ENCODE data around the gene GALNT7. TPM values are rescaled to one million over a fixed set of nuclear protein-coding genes. Genes with fewer than 3 reads are reported as not detected.

GALNT7 gene
- polyA plus RNA-seq, 1 of the 3 experiments (the other 2 are of a cell fraction) = 14.8 TPM

DNA sequence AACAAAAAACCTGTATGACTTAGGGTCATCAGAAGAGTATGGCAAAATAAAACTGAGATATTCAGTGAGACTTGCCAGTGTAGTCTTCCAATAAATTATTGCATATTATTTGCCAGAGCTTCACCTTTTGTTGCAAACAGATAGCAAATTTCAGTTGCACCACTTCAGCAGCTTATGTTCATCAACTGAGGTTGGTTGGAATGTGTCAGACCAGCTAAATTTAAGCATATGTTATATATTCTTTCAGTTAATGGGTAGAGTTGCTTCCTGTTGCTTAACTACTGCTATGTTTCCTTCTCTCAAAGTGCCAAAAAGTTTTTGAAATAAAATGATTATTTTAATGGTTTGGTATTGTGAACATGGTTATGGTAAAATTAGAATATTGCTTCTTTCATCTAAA lies 61.5 kb downstream of the GALNT7 start:
- H3K9me3 ChIP-seq = no peaks in the 10 kb centered on the region
- no peak overlapping the region for H3K4me2 ChIP-seq
- H3K9me2 ChIP-seq = no peaks in the 10 kb centered on the region
- no peaks in the 10 kb centered on the region for H4K20me1 ChIP-seq (ENCODE audit: insufficient read depth)
- DNase-seq = no peak
- H3K27ac ChIP-seq (ENCODE audit: low read depth in 2 of 2, low read length in 1 of 2) = no peak overlapping the region
- peaks cover 0 to 6% of the 10 kb centered on the region in 2 experiments; a peak in 2 of 4 replicates for H3K4me1 ChIP-seq (ENCODE audit: control insufficient read depth in 1 of 2, insufficient read depth in 2 of 2, low read depth in 1 of 2, low read length in 1 of 2)
- H3K9ac ChIP-seq = no peak overlapping the region
- H3K4me3 ChIP-seq (ENCODE audit: low read depth in 2 of 2, low read length in 1 of 2) = no peak overlapping the region
- peaks cover 7% of the 10 kb centered on the region; the same call in 1 of the 2 replicates for H3K79me2 ChIP-seq (ENCODE audit: insufficient read depth)
- H3F3A ChIP-seq (replicated peaks; ENCODE audit: insufficient read depth) = no peaks in the 10 kb centered on the region
- H2AFZ ChIP-seq (ENCODE audit: low read depth) = no peak overlapping the region
- ChIA-PET POLR2A (no interaction called here), CTCF (interaction anchor here (1.4 kb wide), 1 partner anchor 28 kb away, joined by 3 read pairs; no protein-coding TSS in a partner anchor)
- TF ChIP-seq YY1 (IDR thresholded peaks at IDR 0.05; ENCODE audit: low read depth) (no peak), ELF1 (IDR thresholded peaks at IDR 0.05) (no peak), GABPA (IDR thresholded peaks at IDR 0.05; ENCODE audit: low read depth) (no peak), MXI1 (IDR thresholded peaks at IDR 0.05; ENCODE audit: low read depth, low read length) (no peak), RCOR1 (IDR thresholded peaks at IDR 0.05; ENCODE audit: low read length) (no peak), CHD2 (IDR thresholded peaks at IDR 0.05; ENCODE audit: low read length, partially characterized antibody) (no peak), ZBTB33 (IDR thresholded peaks at IDR 0.05; ENCODE audit: borderline replicate concordance, low read depth) (no peak), FOSL2 (IDR thresholded peaks at IDR 0.05; ENCODE audit: borderline replicate concordance, low read depth) (no peak), JUND (IDR thresholded peaks at IDR 0.05) (no peak)
- no peaks in the 10 kb centered on the region for H3K36me3 ChIP-seq (replicated peaks in 1 of 2; ENCODE audit: control insufficient read depth in 1 of 2, insufficient read depth in 2 of 2, low read length in 1 of 2)
- no peaks in the 10 kb centered on the region for H3K27me3 ChIP-seq (ENCODE audit: insufficient read depth)

GRCh38 chr4:173231916-173232315 lies 63.3 kb downstream of the GALNT7 start:
- no peak for DNase-seq
- Histone ChIP-seq H3K79me2 (ENCODE audit: insufficient read depth) (peaks cover 9% of the 10 kb centered on the region; the same call in 1 of the 2 replicates), H2AFZ (ENCODE audit: low read depth) (no peak overlapping the region), H4K20me1 (ENCODE audit: insufficient read depth) (no peaks in the 10 kb centered on the region), H3K4me1 (ENCODE audit: control insufficient read depth in 1 of 2, insufficient read depth in 2 of 2, low read depth in 1 of 2, low read length in 1 of 2) (peaks cover 0 to 10% of the 10 kb centered on the region in 2 experiments; a peak in 3 of 4 replicates), H3F3A (replicated peaks; ENCODE audit: insufficient read depth) (no peaks in the 10 kb centered on the region), H3K27ac (ENCODE audit: low read depth in 2 of 2, low read length in 1 of 2) (no peak overlapping the region), H3K27me3 (ENCODE audit: insufficient read depth) (no peaks in the 10 kb centered on the region), H3K36me3 (replicated peaks in 1 of 2; ENCODE audit: control insufficient read depth in 1 of 2, insufficient read depth in 2 of 2, low read length in 1 of 2) (no peaks in the 10 kb centered on the region), H3K4me3 (ENCODE audit: low read depth in 2 of 2, low read length in 1 of 2) (no peak overlapping the region), H3K9me2 (no peaks in the 10 kb centered on the region), H3K9ac (no peak overlapping the region), H3K4me2 (no peak overlapping the region), H3K9me3 (no peaks in the 10 kb centered on the region)
- CTCF ChIA-PET = interaction anchor here (3.2 kb wide), 1 partner anchor 25 kb away, joined by 10 read pairs; no protein-coding TSS in a partner anchor
- 90% methylated on average over 1 of the region's 1 CpG for WGBS (ENCODE audit: low lambda C conversion rate)
- TF ChIP-seq CTCF (IDR thresholded peaks at IDR 0.05) (peak; percentile 43), EP300 (IDR thresholded peaks at IDR 0.05; ENCODE audit: borderline replicate concordance in 1 of 2, low read depth in 1 of 2, low read length in 1 of 2) (no peak), RAD21 (IDR thresholded peaks at IDR 0.05; ENCODE audit: low read length) (peak; percentile 49), YY1 (IDR thresholded peaks at IDR 0.05; ENCODE audit: low read depth) (no peak), ZBTB33 (IDR thresholded peaks at IDR 0.05; ENCODE audit: borderline replicate concordance, low read depth) (no peak), RCOR1 (IDR thresholded peaks at IDR 0.05; ENCODE audit: low read length) (no peak), ELF1 (IDR thresholded peaks at IDR 0.05) (no peak), CHD2 (IDR thresholded peaks at IDR 0.05; ENCODE audit: low read length, partially characterized antibody) (no peak), USF1 (IDR thresholded peaks at IDR 0.05; ENCODE audit: borderline replicate concordance, low read depth) (no peak), SMC3 (IDR thresholded peaks at IDR 0.05; ENCODE audit: low read depth, low read length) (peak; percentile 28; the same call in 1 of the 2 replicates)
- POLR2A ChIA-PET = no interaction called here
